Endothelial cell of umbilical vein (primary cell): ENCODE results near the gene PKN1. TPM values are rescaled to one million over a fixed set of nuclear protein-coding genes. Genes with fewer than 3 reads are reported as not detected.

ENCODE experiments used
- BruUV-seq: library from RNA; stranded (reverse); fragments of 400-500 nt; replicated peaks from 2 replicates; lab custom pipeline; 2021; lab: Mats Ljungman, UMichigan
- CTCF ChIA-PET: fragments of 300-600, 350-600 bp; sonication (Branson Sonifier 250); formaldehyde crosslinking; loops from one replicate; lab custom pipeline; 2021; ENCODE audit warnings: antibody characterized with exemption, inconsistent platforms; lab: Charles Lee
- POLR2A ChIA-PET: fragments of 300-600, 350-600 bp; sonication (Branson Sonifier 250); formaldehyde crosslinking; loops from one replicate; lab custom pipeline; 2021; ENCODE audit warnings: antibody characterized with exemption, inconsistent platforms; lab: Charles Lee
- DNase-seq: peaks from one replicate; pipeline ENCODE4 v3.0.0-alpha.2; 2011; ENCODE audit warnings: low read depth, low spot score
- FAIRE-seq: peaks from 2 replicates; lab custom pipeline; 2011; peaks lifted over from hg19 to GRCh38; lab: Jason Lieb, UNC
- H2AFZ ChIP-seq: 2 replicates; pipeline ENCODE4 v1.6.0; 2012; ENCODE audit warnings: low read depth, low read length, control low read depth, inconsistent platforms
- H3K27ac ChIP-seq: 2 replicates; pipeline ENCODE4 v1.5.1; 2011; ENCODE audit warnings: low read depth, mild to moderate bottlenecking, control low read depth, low read length, moderate library complexity; ENCODE audit not compliant: insufficient read depth
- H3K27me3 ChIP-seq, 2 experiments: 2 replicates each; pipeline versions ENCODE4 v1.6.0 to v1.6.1; 2011; ENCODE audit warnings: low read length in 2 of 2, mixed read lengths in 1 of 2; ENCODE audit not compliant: control insufficient read depth in 2 of 2, insufficient read depth in 2 of 2
- H3K36me3 ChIP-seq, 2 experiments: 2 replicates in 1 of 2; 3 replicates in 1 of 2; pipeline ENCODE4 v1.5.1; 2011; ENCODE audit warnings: low read length in 2 of 2, mild to moderate bottlenecking in 1 of 2, moderate library complexity in 1 of 2; ENCODE audit not compliant: control insufficient read depth in 2 of 2, insufficient read depth in 2 of 2; ENCODE audit errors: extremely low read depth in 1 of 2
- H3K4me1 ChIP-seq: 3 replicates; pipeline ENCODE4 v1.5.1; 2011; ENCODE audit warnings: mild to moderate bottlenecking, low read length; ENCODE audit not compliant: control insufficient read depth, insufficient read depth; ENCODE audit errors: extremely low read depth
- H3K4me2 ChIP-seq: 2 replicates; pipeline ENCODE4 v1.6.1; 2011; ENCODE audit warnings: low read length, control low read depth, mixed read lengths; ENCODE audit not compliant: insufficient read depth
- H3K4me3 ChIP-seq, 3 experiments: fragments of 200-600 bp in 1 of 3; sonication (generic), shearing (Covaris generic) in 1 of 3; replicated peaks in 1 of 3; 2 replicates each; pipeline ENCODE4 v1.5.1; 2011 to 2016; ENCODE audit warnings: control low read depth in 3 of 3, low read length in 3 of 3, mild to moderate bottlenecking in 2 of 3, inconsistent platforms in 1 of 3, low read depth in 1 of 3, moderate library complexity in 1 of 3; ENCODE audit not compliant: insufficient read depth in 1 of 3
- H3K79me2 ChIP-seq: 2 replicates; pipeline ENCODE4 v1.6.0; 2012; ENCODE audit warnings: low read length, inconsistent platforms; ENCODE audit not compliant: control insufficient read depth, insufficient read depth
- H3K9ac ChIP-seq: replicated peaks from 2 replicates; pipeline ENCODE3; 2011; ENCODE audit warnings: low read length, control low read depth; ENCODE audit not compliant: insufficient read depth; ENCODE audit errors: extremely low read depth
- H3K9me1 ChIP-seq: replicated peaks from 3 replicates; pipeline ENCODE4 v1.6.0; 2011; ENCODE audit warnings: mild to moderate bottlenecking, low read length; ENCODE audit not compliant: control insufficient read depth, insufficient read depth; ENCODE audit errors: extremely low read depth
- H3K9me3 ChIP-seq: replicated peaks from 2 replicates; pipeline ENCODE4 v1.5.1; 2012; ENCODE audit warnings: low read length, inconsistent platforms; ENCODE audit not compliant: control insufficient read depth, insufficient read depth
- H4K20me1 ChIP-seq: replicated peaks from 2 replicates; pipeline ENCODE3; 2011; ENCODE audit warnings: mild to moderate bottlenecking, low read length; ENCODE audit not compliant: control insufficient read depth, insufficient read depth; ENCODE audit errors: extremely low read depth
- EZH2 ChIP-seq: IDR thresholded peaks from 2 replicates; pipeline ENCODE4 v1.6.1; 2012; ENCODE audit warnings: borderline replicate concordance, low read depth, mild to moderate bottlenecking, moderate library complexity, low read length, inconsistent platforms; ENCODE audit not compliant: severe bottlenecking
- FOS ChIP-seq: IDR thresholded peaks from 2 replicates; pipeline ENCODE4 v1.6.1; 2011; ENCODE audit warnings: mild to moderate bottlenecking, low read length, moderate library complexity, borderline replicate concordance; ENCODE audit not compliant: insufficient read depth
- GATA2 ChIP-seq: IDR thresholded peaks from 2 replicates; pipeline ENCODE4 v1.7.0; 2011; ENCODE audit warnings: low read depth, mild to moderate bottlenecking, moderate library complexity, mixed read lengths, low read length; ENCODE audit not compliant: insufficient read length, insufficient read depth
- JUN ChIP-seq: IDR thresholded peaks from 2 replicates; pipeline ENCODE4 v1.6.1; 2011; ENCODE audit warnings: borderline replicate concordance, low read depth; ENCODE audit not compliant: insufficient read length, insufficient read depth
- MYC ChIP-seq: IDR thresholded peaks from one replicate; pipeline ENCODE4 v1.6.1; 2011; ENCODE audit warnings: mild to moderate bottlenecking, low read depth, low read length
- POLR2A ChIP-seq: IDR thresholded peaks from 2 replicates; pipeline ENCODE4 v1.6.1; 2012; ENCODE audit warnings: low read depth, mild to moderate bottlenecking, control low read depth, low read length
- POLR2AphosphoS5 ChIP-seq: IDR thresholded peaks from 2 replicates; pipeline ENCODE4 v1.6.1; 2012; ENCODE audit warnings: low read depth, mild to moderate bottlenecking, control low read depth, low read length, moderate library complexity; ENCODE audit not compliant: insufficient read depth
- dilution Hi-C: fragments of 300-500 bp; cut with MboI; formaldehyde crosslinking; loops from one replicate; pipeline ENCODE4 v1.15.0; 2019; ENCODE audit warnings: low sequenced_read_pairs; ENCODE audit not compliant: extremely low pct_ligation_motif_present
- intact Hi-C: fragments of 100-400 bp; cut with micrococcal nuclease; formaldehyde crosslinking; loops from one replicate; pipeline ENCODE4 v1.10.0; 2022
- polyA plus RNA-seq, 4 experiments: library from polyadenylated mRNA; depleted of rRNA in 3 of 4; stranded (reverse) in 3 of 4; unstranded in 1 of 4; fragments of >200 nt; gene quantifications; 2 replicates each; pipeline versions ENCODE4 v1.2.1 to v1.2.3, GENCODE V29; 2011 to 2012; ENCODE audit warnings: missing spikeins in 1 of 4
- total RNA-seq: library from RNA; stranded (reverse); gene quantifications from 2 replicates; pipeline ENCODE4 v1.2.3, GENCODE V29; 2021
- TF ChIP-seq, protein P1 (sequence below), 2 donors: IDR thresholded peaks; 1 replicate in 1 of 2; 2 replicates in 1 of 2; pipeline ENCODE4 v1.5.1; 2011; ENCODE audit warnings: low read length in 2 of 2, mild to moderate bottlenecking in 2 of 2, moderate library complexity in 2 of 2, control low read depth in 1 of 2, inconsistent platforms in 1 of 2, low read depth in 1 of 2; ENCODE audit not compliant: insufficient read depth in 1 of 2; ENCODE audit errors: extremely low read depth in 1 of 2
- TF ChIP-seq, protein P2 (sequence below): IDR thresholded peaks from 2 replicates; pipeline ENCODE4 v1.6.1; 2011; ENCODE audit not compliant: insufficient read depth, insufficient read length

Gene PKN1
- total and polyA plus RNA-seq, 2 donors (not counting 3 experiments of a cell fraction or from before 2014, with no cell fraction given) = 148 to 302 TPM

DNA sequence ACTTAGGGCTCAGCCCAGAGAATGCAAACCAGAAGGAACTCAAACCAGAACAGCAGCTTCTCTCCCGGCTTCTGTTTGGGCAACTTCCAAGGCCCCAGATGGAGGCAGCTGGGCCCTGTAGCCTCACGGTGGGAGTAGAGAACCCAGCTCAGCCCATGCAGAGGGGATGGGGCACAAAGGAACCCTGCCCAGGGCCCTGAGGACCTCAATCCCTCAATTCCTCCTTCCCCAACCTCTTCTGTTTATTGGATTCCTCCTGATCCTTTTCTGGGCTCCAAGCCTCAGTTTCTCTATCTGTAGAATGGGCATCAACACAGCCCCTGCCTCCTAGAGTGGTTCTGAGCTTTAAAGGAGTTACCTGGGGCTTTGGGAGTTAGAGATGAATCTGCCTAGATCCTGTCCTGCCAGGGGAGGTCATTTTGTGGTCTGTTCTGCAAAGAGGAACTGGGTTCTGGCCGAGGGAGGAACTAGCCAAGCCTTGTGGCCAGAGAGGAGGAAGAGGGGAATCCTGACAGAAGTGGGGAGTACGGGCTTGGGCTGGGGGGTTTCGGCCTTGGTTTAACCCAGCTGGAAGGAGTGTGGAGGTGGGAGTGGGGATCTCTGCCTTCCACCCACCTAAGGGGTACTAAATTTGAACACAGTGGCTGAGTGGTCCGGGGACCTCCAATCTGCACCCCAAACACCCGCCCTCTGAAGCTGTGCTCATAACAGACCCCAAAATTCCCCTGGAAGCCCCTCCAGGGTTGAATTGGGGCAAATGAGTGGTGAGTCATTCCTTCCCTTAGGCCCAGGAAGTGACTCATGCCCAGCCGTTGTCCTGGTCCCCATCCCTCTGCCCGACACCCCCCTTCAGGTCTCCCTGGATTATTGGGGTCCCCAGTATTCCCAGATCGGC is 49.2 kb upstream of the PKN1 start:
- Histone ChIP-seq H3K9me1 (no peaks in the 10 kb centered on the region), H3K4me3 (no peak overlapping the region), H3K79me2 (peaks cover 7% of the 10 kb centered on the region), H3K27me3 (no peaks in the 10 kb centered on the region), H3K9ac (no peak overlapping the region), H3K27ac (no peak overlapping the region), H3K4me1 (peaks cover 15% of the 10 kb centered on the region), H2AFZ (no peak overlapping the region), H3K4me2 (no peak overlapping the region), H4K20me1 (no peaks in the 10 kb centered on the region), H3K9me3 (no peaks in the 10 kb centered on the region), H3K36me3 (no peaks in the 10 kb centered on the region)
- no peak for TF ChIP-seq POLR2AphosphoS5
- peak; percentile 58 for TF ChIP-seq JUN
- TF ChIP-seq, protein P1, sequence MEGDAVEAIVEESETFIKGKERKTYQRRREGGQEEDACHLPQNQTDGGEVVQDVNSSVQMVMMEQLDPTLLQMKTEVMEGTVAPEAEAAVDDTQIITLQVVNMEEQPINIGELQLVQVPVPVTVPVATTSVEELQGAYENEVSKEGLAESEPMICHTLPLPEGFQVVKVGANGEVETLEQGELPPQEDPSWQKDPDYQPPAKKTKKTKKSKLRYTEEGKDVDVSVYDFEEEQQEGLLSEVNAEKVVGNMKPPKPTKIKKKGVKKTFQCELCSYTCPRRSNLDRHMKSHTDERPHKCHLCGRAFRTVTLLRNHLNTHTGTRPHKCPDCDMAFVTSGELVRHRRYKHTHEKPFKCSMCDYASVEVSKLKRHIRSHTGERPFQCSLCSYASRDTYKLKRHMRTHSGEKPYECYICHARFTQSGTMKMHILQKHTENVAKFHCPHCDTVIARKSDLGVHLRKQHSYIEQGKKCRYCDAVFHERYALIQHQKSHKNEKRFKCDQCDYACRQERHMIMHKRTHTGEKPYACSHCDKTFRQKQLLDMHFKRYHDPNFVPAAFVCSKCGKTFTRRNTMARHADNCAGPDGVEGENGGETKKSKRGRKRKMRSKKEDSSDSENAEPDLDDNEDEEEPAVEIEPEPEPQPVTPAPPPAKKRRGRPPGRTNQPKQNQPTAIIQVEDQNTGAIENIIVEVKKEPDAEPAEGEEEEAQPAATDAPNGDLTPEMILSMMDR (IDR thresholded peaks at IDR 0.05; ENCODE audit: extremely low read depth in 1 of 2, insufficient read depth in 1 of 2, low read depth in 1 of 2, low read length in 2 of 2) = no peak
- intact Hi-C loops (no loop called here), dilution Hi-C loops (no loop called here)
- FAIRE-seq = no peak
- ChIA-PET POLR2A (no interaction called here), CTCF (interaction anchor here (0.6 to 0.9 kb wide), 3 partner anchors 36 to 1283 kb away, joined by 3 read pairs; no protein-coding TSS in a partner anchor)
- BruUV-seq = no TSS peak
- no peak for DNase-seq

DNA sequence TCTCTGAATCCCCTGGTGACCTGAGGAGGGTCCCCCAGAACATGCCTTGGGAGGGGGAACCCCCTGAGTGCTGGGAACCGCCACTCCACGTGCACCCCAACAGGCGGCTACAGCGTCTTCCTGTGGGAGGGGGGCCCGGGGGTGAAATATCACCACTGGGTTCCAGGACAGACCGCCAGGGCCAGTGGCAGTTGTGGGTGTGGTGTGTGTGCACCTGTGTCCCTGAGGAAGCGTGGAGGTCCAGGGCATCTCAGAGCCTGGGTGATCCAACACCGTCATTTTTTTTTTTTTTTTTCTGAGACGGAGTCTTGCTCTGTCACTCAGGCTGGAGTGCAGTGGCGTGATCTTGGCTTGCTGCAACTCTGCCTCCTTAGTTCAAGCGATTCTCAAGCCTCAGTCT is 47.6 kb upstream of the PKN1 start:
- H3K27ac ChIP-seq = no peak overlapping the region
- no peaks in the 10 kb centered on the region for H3K9me3 ChIP-seq
- intact Hi-C loops (no loop called here), dilution Hi-C loops (no loop called here)
- no peak overlapping the region for H3K9ac ChIP-seq
- ChIA-PET CTCF (interaction anchor here (0.8 kb wide), 1 partner anchor 21 kb away, joined by 3 read pairs; no protein-coding TSS in a partner anchor), POLR2A (no interaction called here)
- no peak overlapping the region for H3K4me3 ChIP-seq
- TF ChIP-seq POLR2A (no peak), JUN (no peak), POLR2AphosphoS5 (no peak), FOS (no peak), GATA2 (no peak), MYC (no peak), EZH2 (no peak)
- TF ChIP-seq, protein P2, sequence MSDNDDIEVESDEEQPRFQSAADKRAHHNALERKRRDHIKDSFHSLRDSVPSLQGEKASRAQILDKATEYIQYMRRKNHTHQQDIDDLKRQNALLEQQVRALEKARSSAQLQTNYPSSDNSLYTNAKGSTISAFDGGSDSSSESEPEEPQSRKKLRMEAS = no peak
- TF ChIP-seq, protein P1 (IDR thresholded peaks at IDR 0.05; ENCODE audit: extremely low read depth in 1 of 2, insufficient read depth in 1 of 2, low read depth in 1 of 2, low read length in 2 of 2) = no peak
- no peaks in the 10 kb centered on the region for H4K20me1 ChIP-seq
- no peaks in the 10 kb centered on the region for H3K9me1 ChIP-seq
- H2AFZ ChIP-seq = no peak overlapping the region
- peaks cover 15% of the 10 kb centered on the region for H3K4me1 ChIP-seq
- no peaks in the 10 kb centered on the region for H3K36me3 ChIP-seq
- DNase-seq (no peak), FAIRE-seq (no peak)
- peaks cover 7% of the 10 kb centered on the region for H3K79me2 ChIP-seq
- no TSS peak for BruUV-seq
- no peak overlapping the region for H3K4me2 ChIP-seq
- no peaks in the 10 kb centered on the region for H3K27me3 ChIP-seq
